ENCODE data around the gene SFXN4.
A peak's percentile ranks its signal among the peaks of the same experiment; 100 is the strongest.
"Not testable (repeated sequence)": the region's sequence is repeated elsewhere in the genome, so short reads cannot be mapped to it uniquely, and the experiment has no call there.

The SFXN4 gene

GRCh38 chr10:119190353-119190752, 24.8 kb upstream of the SFXN4 start:
- DNase-seq (ENCODE audit: low spot score), result no peak

DNA sequence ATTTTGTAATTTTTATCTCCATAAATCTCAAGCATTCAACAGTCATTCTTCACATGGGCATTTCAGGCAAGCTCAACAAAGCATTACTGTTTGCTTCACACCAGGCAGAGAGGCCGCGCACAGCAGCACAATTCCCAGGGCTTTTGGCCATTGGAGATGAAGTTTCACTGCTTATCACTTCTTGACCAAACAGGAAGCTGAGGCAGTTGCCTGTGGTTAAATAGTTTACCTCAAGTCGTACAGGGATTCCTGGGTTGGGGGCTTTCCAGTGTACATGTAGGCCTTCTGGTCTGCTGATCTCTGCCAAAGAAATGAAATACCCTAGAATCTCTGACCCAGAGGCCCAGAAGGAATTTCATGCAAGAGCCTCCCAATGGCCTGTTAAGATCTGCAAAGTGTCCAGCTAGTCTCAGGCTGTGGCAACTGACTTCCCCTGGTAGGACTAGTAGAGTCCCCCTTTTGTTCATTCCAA, 24.3 kb upstream of the SFXN4 start:
- peak; percentile 70 for DNase-seq (ENCODE audit: low spot score)

DNA sequence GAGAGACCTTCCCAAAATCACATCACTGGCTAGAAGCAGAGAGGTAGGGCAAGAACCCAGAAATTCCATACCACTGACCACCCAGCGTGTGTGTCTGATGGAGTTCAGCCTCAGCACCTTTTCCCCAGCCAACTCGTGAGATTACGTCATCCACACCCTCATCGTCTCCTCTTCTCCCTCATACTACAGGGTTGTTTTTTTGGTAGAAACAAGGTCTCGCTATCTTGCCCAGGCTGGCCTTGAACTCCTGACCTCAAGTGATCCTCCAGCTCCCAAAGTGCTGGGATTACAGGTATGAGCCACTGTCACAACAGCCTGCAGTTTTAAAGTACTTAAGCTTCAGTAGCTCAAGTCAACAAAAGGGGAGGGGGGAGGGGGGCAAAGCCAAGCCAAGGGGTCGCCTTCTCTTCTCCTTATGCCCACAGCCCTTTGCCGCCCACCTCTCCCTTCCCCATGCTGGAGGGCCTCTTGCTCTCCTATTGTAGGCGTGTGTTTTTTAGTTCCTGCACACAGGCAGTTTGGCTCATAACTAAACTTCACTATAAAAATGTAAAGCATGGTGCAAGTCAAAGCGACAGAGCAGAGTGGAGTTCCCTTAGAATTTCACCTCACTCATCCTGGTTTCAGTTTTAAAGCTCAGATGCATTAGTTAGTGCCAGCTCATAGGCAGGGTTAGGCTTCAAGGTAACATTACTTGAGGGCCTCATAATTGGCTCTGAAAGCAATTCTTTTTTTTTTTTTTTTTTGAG, 18.3 kb upstream of the SFXN4 start:
- no peak for DNase-seq (ENCODE audit: low spot score)

GRCh38 chr10:119180850-119181400, 15.4 kb upstream of the SFXN4 start:
- DNase-seq (ENCODE audit: low spot score), result not testable (repeated sequence)

GRCh38 chr10:119178372-119179119, 13.0 kb upstream of the SFXN4 start, which contains the start of gene PRDX3:
Gene PRDX3 (minus strand): TSS chr10:119178812. CDS start chr10:119178790, 22 bp downstream.
- peak; percentile 91 for DNase-seq (ENCODE audit: low spot score)

DNA sequence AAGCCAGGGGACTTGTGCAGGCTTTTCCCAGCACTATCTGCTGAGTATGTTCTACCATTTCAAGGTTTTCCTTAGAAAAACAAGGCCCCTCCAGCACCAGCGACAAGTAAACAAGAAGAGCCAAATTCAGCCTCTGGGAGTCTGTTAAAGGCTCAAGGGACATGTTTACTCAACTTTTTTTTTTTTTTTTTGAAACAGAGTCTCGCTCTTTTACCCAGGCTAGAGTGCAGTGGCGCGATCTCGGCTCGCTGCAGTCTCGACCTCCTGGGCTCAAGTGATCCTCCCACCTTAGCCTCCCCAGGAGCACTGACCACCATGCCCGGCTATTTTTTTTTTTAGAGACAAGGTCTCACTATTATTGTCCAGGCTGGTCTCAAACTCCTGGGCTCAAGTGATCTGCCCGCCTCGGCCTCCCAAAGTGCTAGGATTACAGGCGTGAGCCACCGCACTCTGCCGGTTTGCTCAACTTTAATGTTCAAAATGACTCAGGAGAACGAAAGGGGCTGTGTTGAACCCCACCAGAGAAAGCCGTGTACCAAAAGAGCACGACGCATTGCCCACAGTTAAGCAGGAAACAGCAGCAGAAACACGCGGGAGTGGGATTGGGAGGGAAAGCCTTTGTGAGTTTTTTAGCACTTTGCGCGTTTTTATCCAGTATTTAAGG, 12.3 kb upstream of the SFXN4 start:
- no peak for DNase-seq (ENCODE audit: low spot score)

GRCh38 chr10:119176166-119176565, 10.7 kb upstream of the SFXN4 start:
- no peak for DNase-seq (ENCODE audit: low spot score)

DNA sequence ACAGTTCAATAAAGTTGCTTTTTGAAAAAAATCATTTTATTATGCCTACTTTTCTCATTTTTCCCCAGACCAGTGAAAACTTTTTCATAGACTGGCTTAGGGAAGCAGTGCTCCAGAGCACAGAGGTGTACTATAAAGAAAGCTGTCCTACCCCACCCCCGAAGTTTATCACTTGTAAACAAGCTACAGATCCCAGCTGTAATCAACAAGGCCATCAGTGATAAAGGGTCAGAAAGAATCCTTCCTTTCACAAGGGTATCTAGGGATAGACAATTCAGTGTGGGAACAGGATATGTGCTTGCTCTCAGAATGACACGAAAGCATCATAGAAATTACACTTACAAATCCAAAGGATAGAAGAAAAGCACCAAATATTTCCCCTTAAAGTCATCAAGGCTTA, 8.6 kb upstream of the SFXN4 start:
- no peak for DNase-seq (ENCODE audit: low spot score)

- DNase-seq (ENCODE audit: low spot score), result no peak
Observed at GRCh38 chr10:119167041-119167440, 1.5 kb upstream of the SFXN4 start.

GRCh38 chr10:119166564-119166963, 1.1 kb upstream of the SFXN4 start:
- DNase-seq (ENCODE audit: low spot score), result no peak

DNA sequence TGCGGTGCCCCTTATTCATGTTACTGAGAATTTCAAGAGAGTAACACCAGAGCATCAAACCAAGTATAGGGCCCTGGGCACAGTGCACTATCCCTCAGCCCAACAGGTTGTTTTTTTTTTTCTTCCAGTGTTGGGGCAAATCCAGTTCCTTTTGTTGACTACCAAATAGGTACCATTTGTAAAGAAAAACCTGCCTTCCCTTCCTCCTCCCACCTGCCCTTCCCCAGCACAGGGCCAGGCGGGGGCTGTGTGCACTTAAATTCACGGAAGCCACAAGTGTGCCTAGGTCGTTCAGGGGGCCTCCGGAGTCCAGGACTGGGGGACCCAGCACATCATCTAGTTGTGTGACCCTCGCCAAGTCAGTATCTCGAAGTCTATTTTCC, 595 bp upstream of the SFXN4 start:
- no peak for DNase-seq (ENCODE audit: low spot score)

DNA sequence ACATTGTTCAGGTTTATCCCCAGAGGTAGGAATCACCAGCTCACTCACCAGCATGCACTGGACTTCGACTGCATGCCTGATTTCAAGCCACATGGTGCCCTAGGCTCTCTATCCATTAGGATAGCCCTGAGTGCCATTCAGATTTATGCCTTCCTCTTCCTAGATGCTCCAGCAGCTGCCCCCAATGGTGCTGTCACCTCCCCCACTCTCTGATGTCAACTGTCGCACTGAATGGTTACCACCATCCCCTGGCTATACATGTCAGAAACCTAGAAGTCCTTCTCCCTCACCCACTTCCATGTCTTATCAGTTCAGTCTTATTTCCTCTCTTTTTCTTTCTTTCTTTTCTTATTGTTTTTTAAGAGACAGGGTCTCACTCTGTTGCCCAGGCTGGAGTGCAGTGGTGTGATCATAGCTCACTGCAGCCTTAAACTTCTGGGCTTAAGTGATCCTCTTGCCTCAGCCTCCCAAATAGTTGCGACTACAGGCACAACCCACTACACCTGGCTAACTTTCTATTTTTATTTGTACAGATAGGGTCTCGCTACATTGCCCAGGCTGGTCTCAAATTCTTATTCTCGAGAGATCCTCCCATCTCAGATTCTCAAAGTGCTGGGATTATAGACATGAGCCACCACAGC, 2.9 kb downstream of the SFXN4 start:
- DNase-seq (ENCODE audit: low spot score), result no peak

DNA sequence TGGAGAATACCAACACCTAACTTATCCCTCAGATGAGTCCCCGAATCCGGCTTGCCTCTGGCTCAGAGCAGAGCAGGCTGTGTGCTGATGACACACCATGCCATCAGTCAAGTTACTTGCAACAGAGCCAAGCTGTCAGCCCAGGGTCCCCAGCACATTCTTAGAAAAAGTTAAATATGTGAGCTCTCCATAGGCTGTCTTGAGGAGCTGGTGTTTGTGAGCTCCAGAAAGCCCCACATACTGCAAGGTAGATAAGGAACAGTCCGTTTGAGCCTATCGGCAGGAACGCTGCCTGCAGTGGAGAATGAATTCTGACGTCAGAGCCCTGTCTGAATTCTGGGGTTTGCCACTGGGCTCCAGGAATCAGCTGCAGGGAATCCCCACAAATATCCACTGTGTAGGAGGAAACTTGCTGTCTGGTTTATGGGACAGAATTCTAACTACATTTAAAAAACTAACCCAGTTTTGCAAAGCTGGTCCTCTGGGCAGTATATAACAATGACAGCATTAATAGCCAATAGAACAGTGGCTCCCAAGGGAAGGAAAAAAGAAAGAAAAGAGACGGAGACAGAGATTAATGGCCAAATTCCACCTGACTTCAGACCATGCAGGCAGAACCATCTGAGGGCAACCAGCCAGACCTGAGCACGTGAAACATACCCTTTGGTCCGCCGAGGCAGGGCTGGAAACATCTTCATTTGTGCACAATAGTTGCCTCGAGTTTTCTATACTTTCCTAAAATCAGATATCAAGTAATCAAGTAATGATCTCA, 3.6 kb downstream of the SFXN4 start:
- DNase-seq (ENCODE audit: low spot score), result no peak

- DNase-seq (ENCODE audit: low spot score), result no peak
Observed at GRCh38 chr10:119159332-119159731, 6.2 kb downstream of the SFXN4 start.

- DNase-seq (ENCODE audit: low spot score), result no peak
Observed at GRCh38 chr10:119153661-119154060, 11.9 kb downstream of the SFXN4 start.

DNA sequence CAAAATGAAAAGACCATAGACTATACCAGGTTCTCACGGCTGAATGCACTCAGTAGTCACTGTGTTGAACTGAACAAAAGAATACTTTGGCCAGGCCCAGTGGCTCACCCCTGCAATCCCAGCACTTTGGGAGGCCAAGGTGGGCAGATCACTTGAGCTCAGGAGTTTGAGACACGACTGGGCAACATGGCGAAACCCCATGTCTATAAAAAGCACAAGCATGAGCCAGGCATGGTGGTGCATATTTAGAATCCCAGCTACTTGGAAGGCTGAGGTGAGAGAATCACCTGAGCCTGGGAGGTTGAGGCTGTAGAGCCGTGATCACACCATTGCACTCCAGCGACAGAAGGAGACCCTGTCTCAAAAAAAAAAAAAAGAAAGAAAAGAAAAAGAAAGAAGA, 12.5 kb downstream of the SFXN4 start:
- no peak for DNase-seq (ENCODE audit: low spot score)

DNA sequence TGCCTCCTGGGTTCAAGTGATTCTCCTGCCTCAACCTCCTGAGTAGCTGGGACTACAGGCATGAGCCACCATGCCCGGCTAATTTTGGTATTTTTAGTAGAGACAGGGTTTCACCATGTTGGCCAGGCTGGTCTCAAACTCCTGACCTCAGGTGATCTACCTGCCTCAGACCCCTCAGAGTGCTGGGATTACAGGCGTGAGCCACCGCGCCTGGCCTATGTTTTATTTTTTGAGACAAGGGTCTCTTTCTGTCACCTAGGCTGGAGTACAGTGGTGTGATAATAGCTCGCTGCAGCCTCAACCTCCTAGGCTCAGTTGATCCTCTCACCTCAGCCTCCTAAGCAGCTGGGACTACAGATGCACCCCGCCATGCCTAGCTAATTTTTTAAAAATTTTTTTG, 13.9 kb downstream of the SFXN4 start:
- DNase-seq (ENCODE audit: low spot score), result not testable (repeated sequence)

DNA sequence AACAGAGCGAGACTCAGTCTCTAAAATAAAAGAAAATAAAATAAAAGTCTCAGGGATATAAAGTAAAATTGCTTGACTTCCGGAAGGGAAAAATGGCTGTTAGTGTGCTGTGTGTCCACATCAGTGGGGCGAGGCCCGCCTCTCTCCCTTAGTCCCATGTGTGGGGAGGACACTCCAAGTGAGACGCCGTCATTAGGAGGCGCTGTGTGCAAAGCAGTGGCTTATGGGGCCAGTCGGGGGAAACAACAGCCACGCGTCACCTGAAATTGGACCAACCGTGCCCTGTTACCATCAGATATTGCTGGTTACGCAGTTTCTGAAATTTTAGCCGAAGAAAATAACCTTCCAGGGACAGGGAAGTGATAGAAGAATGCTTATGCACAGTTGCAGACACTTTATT, 15.8 kb downstream of the SFXN4 start:
- no peak for DNase-seq (ENCODE audit: low spot score)

DNA sequence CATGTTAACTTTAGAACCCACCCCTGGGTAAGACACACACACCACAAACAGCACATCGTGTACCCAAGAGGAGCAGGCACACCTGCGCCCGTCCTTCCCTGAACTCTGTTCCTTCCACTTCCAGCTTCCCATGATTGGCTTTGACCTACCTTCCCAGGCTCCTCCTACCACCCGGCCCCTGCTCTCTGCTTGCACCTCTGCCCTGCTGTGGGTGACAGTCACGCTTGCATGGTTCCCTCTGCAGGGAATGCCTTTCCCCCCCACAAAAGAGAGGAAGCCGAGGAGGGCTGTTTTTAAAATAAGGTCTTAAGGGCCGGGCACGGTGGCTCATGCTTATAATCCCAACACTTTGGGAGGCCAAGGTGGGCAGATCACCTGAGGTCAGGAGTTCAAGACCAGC, 16.4 kb downstream of the SFXN4 start:
- DNase-seq (ENCODE audit: low spot score), result no peak

DNA sequence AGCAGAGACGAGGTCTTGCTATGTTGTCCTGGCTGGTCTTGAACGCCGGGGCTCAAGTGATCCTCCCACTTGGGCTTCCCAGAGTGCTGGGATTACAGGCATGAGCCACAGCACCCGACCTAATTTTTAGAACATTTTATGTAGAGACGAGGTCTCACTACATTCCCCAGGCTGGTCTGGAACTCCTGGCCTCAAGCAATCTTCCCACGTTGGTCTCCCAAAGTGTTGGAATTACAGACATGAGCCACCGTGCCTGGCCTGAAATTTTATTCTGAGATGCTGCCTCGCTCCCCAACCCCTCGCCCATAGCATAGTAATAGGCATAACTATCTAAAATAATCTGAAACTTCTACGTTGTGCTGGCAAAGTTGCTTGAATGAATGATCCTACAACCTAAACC, 21.9 kb downstream of the SFXN4 start:
- no peak for DNase-seq (ENCODE audit: low spot score)

DNA sequence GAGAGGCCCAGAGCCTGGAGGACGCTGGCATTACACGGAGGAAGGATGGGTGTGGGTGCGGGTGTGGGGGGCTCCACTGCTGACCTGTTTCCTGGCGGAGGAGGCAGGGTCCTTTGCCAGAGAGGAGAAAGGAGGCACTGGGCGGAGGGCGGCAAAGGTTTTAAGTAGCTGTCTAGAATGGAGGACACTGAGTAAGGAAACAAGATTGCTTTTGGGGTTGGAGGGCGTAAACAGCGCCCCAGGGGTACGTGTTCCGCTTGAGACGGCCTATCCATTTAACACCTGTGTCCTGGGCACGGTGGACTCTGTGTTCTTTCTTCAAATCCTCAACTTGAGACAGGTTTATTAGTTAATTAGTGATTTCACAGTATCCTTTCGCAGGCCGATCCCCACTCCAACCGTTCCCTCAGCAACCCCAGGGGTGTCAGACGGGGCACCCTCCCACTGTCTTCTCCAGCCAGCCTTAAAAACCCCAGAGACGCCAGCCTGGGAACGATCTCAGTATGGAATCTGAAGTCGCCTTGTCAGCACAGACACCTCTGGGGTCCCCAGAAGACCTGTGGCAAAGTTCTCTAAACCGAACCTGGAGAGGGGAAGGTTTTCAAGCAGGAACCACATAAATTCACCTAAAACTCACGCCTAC, 24.8 kb downstream of the SFXN4 start:
- no peak for DNase-seq (ENCODE audit: low spot score)
